GM12878 (cell line): Measurements from ENCODE around the gene NAT9. TPM values are rescaled to one million over a fixed set of nuclear protein-coding genes. Genes with fewer than 3 reads are reported as not detected.

ENCODE experiments used
- ATAC-seq: fragments of 200-7000 bp; cut with Tn5 transposase; 3 replicates; pipeline ENCODE4 v1.9.1; 2020; ENCODE audit warnings: mild to moderate bottlenecking, moderate library complexity
- BruUV-seq: library from RNA; stranded (reverse); fragments of 400-500 nt; replicated peaks from 2 replicates; lab custom pipeline; 2021; lab: Mats Ljungman, UMichigan
- CTCF ChIA-PET: fragments of 300-600 bp; sonication (Branson Sonifier 250); formaldehyde crosslinking; extraction: SDS; loops from one replicate; lab custom pipeline; 2021; ENCODE audit warnings: inconsistent platforms; lab: Yijun Ruan, JAX
- POLR2A ChIA-PET: fragments of 350-600 bp; formaldehyde crosslinking; extraction: SDS; loops from one replicate; lab custom pipeline; 2021; ENCODE audit warnings: inconsistent platforms; lab: Charles Lee
- RAD21 ChIA-PET: fragments of 300-600 bp; sonication (Branson Sonifier 250); formaldehyde crosslinking; loops from one replicate; lab custom pipeline; 2023; ENCODE audit warnings: antibody characterized with exemption; ENCODE audit not compliant: unreplicated experiment; lab: Charles Lee
- SMC1A ChIA-PET: fragments of 300-600 bp; sonication (Branson Sonifier 250); formaldehyde crosslinking; loops from one replicate; lab custom pipeline; 2023; ENCODE audit not compliant: unreplicated experiment, uncharacterized antibody; lab: Charles Lee
- DNase-seq: peaks from one replicate; pipeline ENCODE4 v3.0.0-alpha.2; 2011; ENCODE audit warnings: low read depth, low spot score
- FAIRE-seq: peaks from 3 replicates; lab custom pipeline; 2011; peaks lifted over from hg19 to GRCh38; lab: Jason Lieb, UNC
- H2AFZ ChIP-seq: 2 replicates; pipeline ENCODE4 v1.6.0; 2011; ENCODE audit warnings: low read depth, low read length, control low read depth; ENCODE audit not compliant: control insufficient read depth
- H3K27ac ChIP-seq: 2 replicates; pipeline ENCODE4 v1.5.1; 2011; ENCODE audit warnings: control low read depth; ENCODE audit not compliant: control insufficient read depth, insufficient read depth
- H3K27me3 ChIP-seq, 2 experiments: replicated peaks in 1 of 2; 2 replicates each; pipeline versions ENCODE4 v1.6.0 to v1.6.1; 2011; ENCODE audit warnings: low read length in 1 of 2; ENCODE audit not compliant: control insufficient read depth in 2 of 2, insufficient read depth in 2 of 2
- H3K36me3 ChIP-seq, 2 experiments: 2 replicates each; pipeline ENCODE4 v1.5.1; 2011; ENCODE audit warnings: low read length in 1 of 2; ENCODE audit not compliant: control insufficient read depth in 2 of 2, insufficient read depth in 2 of 2
- H3K4me1 ChIP-seq: 2 replicates; pipeline ENCODE4 v1.6.1; 2011; ENCODE audit warnings: mild to moderate bottlenecking, low read length, moderate library complexity, mixed read lengths; ENCODE audit not compliant: control insufficient read depth, insufficient read depth
- H3K4me2 ChIP-seq: 2 replicates; pipeline ENCODE4 v1.6.0; 2011; ENCODE audit warnings: control low read depth; ENCODE audit not compliant: control insufficient read depth, insufficient read depth
- H3K4me3 ChIP-seq: fragments of 200-600 bp; sonication (generic); 2 replicates; pipeline ENCODE4 v1.5.1; 2016
- H3K79me2 ChIP-seq: 2 replicates; pipeline ENCODE4 v1.6.0; 2011; ENCODE audit warnings: low read length; ENCODE audit not compliant: control insufficient read depth, insufficient read depth
- H3K9ac ChIP-seq: 2 replicates; pipeline ENCODE4 v1.8.0; 2011; ENCODE audit warnings: low read length, control low read depth, mixed read lengths; ENCODE audit not compliant: control insufficient read depth, insufficient read depth
- H3K9me3 ChIP-seq: replicated peaks from 3 replicates; pipeline ENCODE4 v1.5.1; 2011; ENCODE audit warnings: mild to moderate bottlenecking, low read length; ENCODE audit not compliant: control insufficient read depth, insufficient read depth
- H4K20me1 ChIP-seq: 2 replicates; pipeline ENCODE4 v1.6.0; 2011; ENCODE audit not compliant: control insufficient read depth, insufficient read depth
- ATF3 ChIP-seq: IDR thresholded peaks from 2 replicates; pipeline ENCODE4 v1.6.1; 2011; ENCODE audit warnings: low read depth, mild to moderate bottlenecking, low read length, moderate library complexity, borderline replicate concordance; ENCODE audit errors: extremely low read depth
- BHLHE40 ChIP-seq, 2 experiments: fragments of 450-650 bp in 1 of 2; IDR thresholded peaks; 2 replicates each; pipeline ENCODE4 v1.6.1; 2011 to 2017; ENCODE audit warnings: low read depth in 2 of 2, borderline replicate concordance in 1 of 2, improper control_type of control experiment in 1 of 2, low read length in 1 of 2, mild to moderate bottlenecking in 1 of 2
- CTCF ChIP-seq, 3 experiments: IDR thresholded peaks in 2 of 3; conservative IDR thresholded peaks in 1 of 3; 2 replicates each; pipeline ENCODE4 v1.5.1; 2011; ENCODE audit warnings: low read depth in 3 of 3, low read length in 3 of 3, mild to moderate bottlenecking in 3 of 3, control low read depth in 2 of 3, moderate library complexity in 2 of 3, inconsistent platforms in 1 of 3, mixed read lengths in 1 of 3; ENCODE audit not compliant: control insufficient read depth in 2 of 3, insufficient read depth in 1 of 3; ENCODE audit errors: extremely low read depth in 1 of 3
- EED ChIP-seq: sonication (generic); IDR thresholded peaks from 2 replicates; pipeline ENCODE4 v1.6.1; 2016; ENCODE audit warnings: antibody characterized with exemption, low read depth
- ESRRA ChIP-seq: IDR thresholded peaks from 2 replicates; pipeline ENCODE4 v1.6.1; 2012; ENCODE audit warnings: mild to moderate bottlenecking, low read length, improper control_type of control experiment
- ETV6 ChIP-seq, 2 experiments: fragments of 450-650 bp in 1 of 2; IDR thresholded peaks in 1 of 2; conservative IDR thresholded peaks in 1 of 2; 2 replicates each; pipeline ENCODE4 v1.6.1; 2014; ENCODE audit warnings: antibody characterized with exemption in 1 of 2, borderline replicate concordance in 1 of 2, low read depth in 1 of 2, mild to moderate bottlenecking in 1 of 2, moderate library complexity in 1 of 2
- FOXK2 ChIP-seq: fragments of 450-650 bp; IDR thresholded peaks from 2 replicates; pipeline ENCODE4 v1.6.1; 2017; ENCODE audit warnings: mild to moderate bottlenecking, moderate library complexity
- GATAD2B ChIP-seq: fragments of 450-650 bp; conservative IDR thresholded peaks from 2 replicates; pipeline ENCODE4 v1.6.1; 2017; ENCODE audit warnings: low read depth, mild to moderate bottlenecking, moderate library complexity
- LARP7 ChIP-seq: fragments of 450-650 bp; IDR thresholded peaks from 2 replicates; pipeline ENCODE4 v1.6.1; 2017; ENCODE audit warnings: mild to moderate bottlenecking
- NFIC ChIP-seq: IDR thresholded peaks from 2 replicates; pipeline ENCODE4 v1.6.1; 2012; ENCODE audit warnings: low read depth, mild to moderate bottlenecking, inconsistent platforms, low read length, moderate library complexity
- PAX5 ChIP-seq: IDR thresholded peaks from 2 replicates; pipeline ENCODE4 v1.6.1; 2011; ENCODE audit warnings: low read depth, low read length, borderline replicate concordance
- RELA ChIP-seq: fragments of 450-650 bp; IDR thresholded peaks from 2 replicates; pipeline ENCODE4 v1.8.0; 2014; ENCODE audit warnings: borderline replicate concordance; ENCODE audit not compliant: partially characterized antibody
- RUNX3 ChIP-seq: IDR thresholded peaks from 2 replicates; pipeline ENCODE4 v1.6.1; 2012; ENCODE audit warnings: low read length, inconsistent platforms
- TCF12 ChIP-seq: IDR thresholded peaks from 2 replicates; pipeline ENCODE4 v1.6.1; 2011; ENCODE audit warnings: low read depth, mild to moderate bottlenecking, low read length
- ZBTB4 ChIP-seq: fragments of 450-650 bp; formaldehyde crosslinking; IDR thresholded peaks from 2 replicates; pipeline ENCODE4 v1.4.0; 2022; ENCODE audit warnings: mild to moderate bottlenecking, moderate library complexity
- ZNF274 ChIP-seq: IDR thresholded peaks from one replicate; pipeline ENCODE4 v1.8.0; 2011; ENCODE audit not compliant: insufficient read length, insufficient read depth
- WGBS: methylation state at CpG from one replicate; pipeline ENCODE4 v1.1.6; 2016; ENCODE audit warnings: low lambda C conversion rate; ENCODE audit not compliant: insufficient replicate concordance, insufficient coverage; ENCODE audit errors: missing lambda C conversion rate; 5-methylcytosine and 5-hydroxymethylcytosine counted together
- in situ Hi-C: fragments of 300-500 bp; cut with MboI; formaldehyde crosslinking; loops from 9 replicates; pipeline ENCODE4 v1.14.3; 2018; ENCODE audit warnings: mixed read lengths
- intact Hi-C: fragments of 100-400 bp; cut with micrococcal nuclease; formaldehyde crosslinking; loops from one replicate; pipeline ENCODE4 v1.14.2; 2022; ENCODE audit not compliant: unreplicated experiment
- polyA plus RNA-seq, 11 experiments: library from polyadenylated mRNA; depleted of rRNA in 4 of 11; unstranded in 6 of 11; stranded (reverse) in 5 of 11; fragments of >200 nt; fragmentation: Nextera tagmentation in 4 of 11; fragmentation: Illumina TruSeq in 1 of 11; extraction: Ambion mirVana in 4 of 11; extraction: Trizol in 1 of 11; gene quantifications; 1 replicate in 1 of 11; 2 replicates in 10 of 11; pipeline versions ENCODE4 v1.2.1 to v1.2.3, GENCODE V29; 2011 to 2016; ENCODE audit warnings: inconsistent platforms in 2 of 11, missing spikeins in 2 of 11, low read depth in 1 of 11
- total RNA-seq, 4 experiments: library from RNA; depleted of rRNA in 3 of 4; stranded (reverse); fragments of >200 nt in 3 of 4; fragmentation: Illumina TruSeq in 1 of 4; extraction: Trizol in 1 of 4; gene quantifications; 2 replicates each; pipeline versions ENCODE4 v1.2.1 to v1.2.3, GENCODE V29; 2013 to 2021

NAT9 gene
- total and polyA plus RNA-seq, 10 of the 15 experiments (the other 5 are each of a cell fraction or from before 2014, with no cell fraction given), result 3.5 to 45.3 (median 27.3) TPM

GRCh38 chr17:74780443-74781238 is 4.5 kb upstream of the NAT9 start (continued):
- TF ChIP-seq CTCF (IDR thresholded peaks at IDR 0.05 in 2 of 3, conservative IDR thresholded peaks at IDR 0.05 in 1 of 3; ENCODE audit: control insufficient read depth in 2 of 3, extremely low read depth in 1 of 3, insufficient read depth in 1 of 3, low read depth in 3 of 3, low read length in 3 of 3), result peak; percentile 51 to 65 (median 61)
- TF ChIP-seq RELA, result no peak
- TF ChIP-seq NFIC, result no peak
- no peak for TF ChIP-seq LARP7
- TF ChIP-seq BHLHE40 (IDR thresholded peaks at IDR 0.05; ENCODE audit: borderline replicate concordance in 1 of 2, low read depth in 2 of 2, low read length in 1 of 2), result no peak
- no peak for TF ChIP-seq ESRRA
- no peak for TF ChIP-seq FOXK2
- no peak for TF ChIP-seq ETV6 (conservative IDR thresholded peaks at IDR 0.05 in 1 of 2, IDR thresholded peaks at IDR 0.05 in 1 of 2; ENCODE audit: borderline replicate concordance in 1 of 2, low read depth in 1 of 2)

GRCh38 chr17:74779948-74780400 is 3.8 kb upstream of the NAT9 start:
- FAIRE-seq (peak; percentile 96), ATAC-seq (peak; percentile 46), DNase-seq (peak; percentile 63)
- no TSS peak for BruUV-seq
- H4K20me1 ChIP-seq, result no peaks in the 10 kb centered on the region; the same call in none of the 2 replicates
- H3K27ac ChIP-seq, result peak overlapping the region; percentile 43; the same call in 1 of the 2 replicates
- ChIA-PET SMC1A (interaction anchor here (1.4 to 3.5 kb wide), 4 partner anchors 9 to 122 kb away, joined by 5 to 13 read pairs (median 6); no protein-coding TSS in a partner anchor), CTCF (interaction anchor here (0.6 to 4.7 kb wide), 6 partner anchors 9 to 123 kb away, joined by 3 to 32 read pairs (median 5); no protein-coding TSS in a partner anchor), RAD21 (interaction anchor here (0.6 to 1.5 kb wide), 2 partner anchors 123 to 483 kb away, joined by 3 read pairs; no protein-coding TSS in a partner anchor), POLR2A (no interaction called here)
- in situ Hi-C loops (no loop called here), intact Hi-C loops (loop anchor here (2.0 kb wide), 2 partner anchors 35 to 123 kb away; no protein-coding TSS in a partner anchor)
- no peaks in the 10 kb centered on the region; a peak in 1 of 4 replicates for H3K36me3 ChIP-seq
- H3K4me1 ChIP-seq, result peaks cover 38% of the 10 kb centered on the region
- H3K27me3 ChIP-seq, result no peaks in the 10 kb centered on the region
- WGBS, result 1% methylated on average over 11 of the region's 11 CpGs
- H3K4me3 ChIP-seq, result no peak overlapping the region
- no peak overlapping the region for H2AFZ ChIP-seq
- H3K79me2 ChIP-seq, result peaks cover 16% of the 10 kb centered on the region
- peak overlapping the region; percentile 19 for H3K4me2 ChIP-seq
- H3K9me3 ChIP-seq, result no peaks in the 10 kb centered on the region
- H3K9ac ChIP-seq, result peak overlapping the region; percentile 14; the same call in 1 of the 2 replicates
- TF ChIP-seq PAX5 (peak; percentile 91), GATAD2B (no peak), ATF3 (no peak), ZBTB4 (CRISPR knock-in tag) (no peak), RUNX3 (peak; percentile 91), ZNF274 (no peak), TCF12 (no peak), EED (peak; percentile 76)
